Activated CD8-positive, alpha-beta T cell treated with anti-CD3 and anti-CD28 coated beads for 36 hours (primary cell): ENCODE data around the gene BTBD7. TPM values are rescaled to one million over a fixed set of nuclear protein-coding genes. Genes with fewer than 3 reads are reported as not detected.

ENCODE experiments used
- ATAC-seq: fragments of 200-7000 bp; cut with Tn5 transposase; one replicate; pipeline ENCODE4 v1.10.0; 2021; ENCODE audit warnings: mild to moderate bottlenecking, moderate library complexity
- CTCF ChIA-PET: fragments of 350-600 bp; sonication (Branson Sonifier 250); formaldehyde crosslinking; loops from one replicate; lab custom pipeline; 2021; ENCODE audit warnings: antibody characterized with exemption; lab: Charles Lee
- POLR2A ChIA-PET: fragments of 350-600 bp; sonication (Branson Sonifier 250); formaldehyde crosslinking; loops from one replicate; lab custom pipeline; 2021; ENCODE audit warnings: antibody characterized with exemption; lab: Charles Lee
- DNase-seq: peaks from one replicate; pipeline ENCODE4 v3.0.0-alpha.2; 2020
- H3K27ac Mint-ChIP-seq: one replicate; pipeline ENCODE4 v1.8.0; 2021; ENCODE audit warnings: mild to moderate bottlenecking, mixed read lengths
- H3K27me3 Mint-ChIP-seq: one replicate; pipeline ENCODE4 v1.8.0; 2021; ENCODE audit warnings: mixed read lengths
- H3K36me3 Mint-ChIP-seq: one replicate; pipeline ENCODE4 v1.8.0; 2021; ENCODE audit warnings: low read depth, mixed read lengths
- H3K4me1 Mint-ChIP-seq: one replicate; pipeline ENCODE4 v1.8.0; 2021; ENCODE audit warnings: low read depth, mixed read lengths
- H3K4me3 Mint-ChIP-seq: one replicate; pipeline ENCODE4 v1.8.0; 2021; ENCODE audit warnings: mild to moderate bottlenecking, moderate library complexity, mixed read lengths
- H3K9me3 Mint-ChIP-seq: one replicate; pipeline ENCODE4 v1.8.0; 2021; ENCODE audit warnings: mixed read lengths
- intact Hi-C: fragments of 100-400 bp; cut with micrococcal nuclease; formaldehyde crosslinking; loops from one replicate; pipeline ENCODE4 v1.10.0; 2022
- total RNA-seq, 2 experiments: library from RNA; stranded (reverse); gene quantifications; one replicate each; pipeline ENCODE4 v1.2.3, GENCODE V29; 2021
- TF ChIP-seq, protein P1 (sequence below): fragments of 200-600 bp; IDR thresholded peaks from one replicate; pipeline ENCODE4 v1.8.0; 2022; ENCODE audit warnings: antibody characterized with exemption, mild to moderate bottlenecking

The BTBD7 gene
- total RNA-seq, 2 experiments from 2014 or later, result 8.7 to 12.6 TPM

DNA sequence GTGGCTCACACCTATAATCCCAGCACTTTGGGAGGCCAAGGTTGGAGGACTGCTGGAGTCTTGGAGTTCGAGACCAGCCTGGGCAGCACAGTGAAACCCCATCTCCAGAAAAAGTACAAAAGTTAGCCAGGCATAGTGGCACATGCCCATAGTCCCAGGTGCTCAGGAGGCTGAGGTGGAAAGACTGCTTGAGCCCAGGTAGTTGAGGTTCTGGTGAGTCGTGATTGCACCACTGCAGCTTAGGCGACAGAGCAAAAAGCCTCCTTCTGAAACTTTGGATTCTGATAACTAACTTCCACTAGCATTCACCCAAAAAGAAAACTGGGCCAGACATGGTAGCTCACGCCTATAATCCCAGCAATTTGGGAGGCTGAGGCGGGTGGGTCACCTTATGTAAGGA, 6.6 kb downstream of the BTBD7 start:
- intact Hi-C loops, result no loop called here
- Mint-ChIP-seq H3K36me3 (peaks cover 13% of the 10 kb centered on the region), H3K27ac (no peak overlapping the region), H3K4me1 (peaks cover 47% of the 10 kb centered on the region), H3K4me3 (no peak overlapping the region), H3K27me3 (no peaks in the 10 kb centered on the region), H3K9me3 (no peaks in the 10 kb centered on the region)
- DNase-seq (no peak), ATAC-seq (no peak)
- ChIA-PET POLR2A (interaction anchor here (0.6 kb wide), 1 partner anchor 251 kb away, joined by 3 read pairs; no protein-coding TSS in a partner anchor), CTCF (no interaction called here)
- TF ChIP-seq, protein P1, sequence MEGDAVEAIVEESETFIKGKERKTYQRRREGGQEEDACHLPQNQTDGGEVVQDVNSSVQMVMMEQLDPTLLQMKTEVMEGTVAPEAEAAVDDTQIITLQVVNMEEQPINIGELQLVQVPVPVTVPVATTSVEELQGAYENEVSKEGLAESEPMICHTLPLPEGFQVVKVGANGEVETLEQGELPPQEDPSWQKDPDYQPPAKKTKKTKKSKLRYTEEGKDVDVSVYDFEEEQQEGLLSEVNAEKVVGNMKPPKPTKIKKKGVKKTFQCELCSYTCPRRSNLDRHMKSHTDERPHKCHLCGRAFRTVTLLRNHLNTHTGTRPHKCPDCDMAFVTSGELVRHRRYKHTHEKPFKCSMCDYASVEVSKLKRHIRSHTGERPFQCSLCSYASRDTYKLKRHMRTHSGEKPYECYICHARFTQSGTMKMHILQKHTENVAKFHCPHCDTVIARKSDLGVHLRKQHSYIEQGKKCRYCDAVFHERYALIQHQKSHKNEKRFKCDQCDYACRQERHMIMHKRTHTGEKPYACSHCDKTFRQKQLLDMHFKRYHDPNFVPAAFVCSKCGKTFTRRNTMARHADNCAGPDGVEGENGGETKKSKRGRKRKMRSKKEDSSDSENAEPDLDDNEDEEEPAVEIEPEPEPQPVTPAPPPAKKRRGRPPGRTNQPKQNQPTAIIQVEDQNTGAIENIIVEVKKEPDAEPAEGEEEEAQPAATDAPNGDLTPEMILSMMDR, result no peak

DNA sequence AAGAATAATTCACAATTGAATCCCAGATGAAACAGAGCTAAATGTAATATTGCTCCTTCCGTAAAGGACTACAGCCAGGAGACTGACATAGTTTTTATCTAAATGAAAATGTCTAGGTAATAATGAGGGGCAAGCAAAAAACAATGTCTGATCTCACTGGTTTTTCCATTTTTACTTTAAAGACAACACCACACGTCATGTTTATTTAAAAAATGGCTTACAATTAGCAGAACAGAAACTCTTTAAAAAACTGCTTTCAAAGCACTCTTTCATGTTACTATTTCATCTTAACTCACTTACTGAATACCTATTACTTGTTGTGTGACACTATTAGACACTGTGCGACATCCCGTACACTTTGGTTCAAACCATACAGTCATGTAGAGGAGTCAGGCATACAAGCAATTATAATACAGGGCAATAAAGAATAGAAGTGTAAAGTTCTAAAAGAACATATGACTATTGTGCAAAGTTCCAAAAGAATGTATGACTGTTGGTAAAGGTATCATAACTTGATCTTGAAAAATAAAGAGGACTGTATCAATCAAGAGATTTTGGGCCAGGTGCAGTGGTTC, 9.1 kb downstream of the BTBD7 start:
- POLR2A ChIA-PET, result no interaction called here
- CTCF ChIA-PET, result interaction anchor here (1.4 kb wide), 2 partner anchors 8 to 35 kb away, joined by 3 to 4 read pairs; no protein-coding TSS in a partner anchor
- intact Hi-C loops, result no loop called here

DNA sequence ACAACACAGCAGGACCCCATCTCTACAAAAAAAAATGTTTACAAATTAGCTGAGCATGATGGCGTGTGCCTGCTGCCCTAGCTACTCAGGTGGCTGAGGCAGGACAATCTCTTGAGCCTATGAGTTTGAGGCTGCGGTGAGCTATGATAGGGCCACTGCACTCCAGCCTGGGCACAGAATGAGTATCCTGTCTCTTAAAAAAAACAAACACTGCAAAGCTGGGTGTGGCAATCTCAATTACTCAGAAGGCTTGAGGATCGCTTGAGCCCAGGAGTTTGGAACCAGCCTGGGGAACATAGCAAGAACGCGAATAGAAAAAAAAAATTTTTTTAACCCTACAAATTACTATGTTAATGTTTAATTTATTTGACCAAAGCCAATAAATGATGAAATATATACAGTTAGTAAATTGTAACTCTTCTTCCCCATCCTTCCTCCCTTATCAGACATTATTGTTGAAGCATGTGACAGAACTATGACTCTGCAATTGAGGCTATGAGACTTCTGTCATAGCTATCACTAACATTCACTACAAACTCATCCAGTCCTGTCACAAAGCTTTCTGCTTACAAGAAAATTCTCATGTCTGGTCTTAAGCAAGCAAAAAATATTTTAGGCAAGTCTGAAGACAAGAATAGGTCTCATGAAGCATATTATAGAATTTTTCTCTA, 9.8 kb downstream of the BTBD7 start:
- TF ChIP-seq, protein P1, result no peak
- Mint-ChIP-seq H3K9me3 (no peaks in the 10 kb centered on the region), H3K4me1 (peaks cover 42% of the 10 kb centered on the region), H3K36me3 (peaks cover 13% of the 10 kb centered on the region), H3K27me3 (no peaks in the 10 kb centered on the region), H3K27ac (no peak overlapping the region), H3K4me3 (no peak overlapping the region)
- no peak for DNase-seq
- POLR2A ChIA-PET, result no interaction called here
- ATAC-seq, result no peak
- CTCF ChIA-PET, result interaction anchor here (1.4 kb wide), 2 partner anchors 9 to 34 kb away, joined by 3 to 4 read pairs; no protein-coding TSS in a partner anchor
- intact Hi-C loops, result no loop called here

More for the DNA sequence above, 9.1 kb downstream of the BTBD7 start:
- no peak overlapping the region for H3K4me3 Mint-ChIP-seq
- ATAC-seq, result no peak
- H3K4me1 Mint-ChIP-seq, result peaks cover 42% of the 10 kb centered on the region
- no peak overlapping the region for H3K27ac Mint-ChIP-seq
- TF ChIP-seq, protein P1, result no peak
- H3K27me3 Mint-ChIP-seq, result no peaks in the 10 kb centered on the region
- DNase-seq, result no peak
- no peaks in the 10 kb centered on the region for H3K9me3 Mint-ChIP-seq
- peaks cover 13% of the 10 kb centered on the region for H3K36me3 Mint-ChIP-seq

DNA sequence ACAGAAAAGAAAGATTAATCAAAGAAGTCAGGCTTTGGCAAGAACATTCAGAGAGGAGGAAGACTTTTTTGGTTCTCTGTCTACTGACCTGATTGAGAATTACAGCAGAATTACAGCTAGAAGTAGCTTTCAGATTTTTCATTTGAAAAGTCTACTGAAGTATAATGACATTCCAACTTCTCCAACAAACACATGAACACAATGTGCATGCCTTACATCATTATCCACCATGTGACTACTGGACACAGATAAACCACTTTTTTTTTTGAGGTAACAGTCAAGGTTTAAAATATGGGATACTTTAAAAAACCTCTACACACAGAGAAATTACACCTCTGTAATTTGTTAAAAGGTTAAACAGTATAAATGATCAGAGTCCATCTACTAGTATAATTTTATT, 12.3 kb downstream of the BTBD7 start:
- Mint-ChIP-seq H3K27ac (no peak overlapping the region), H3K4me1 (peaks cover 39% of the 10 kb centered on the region)
- POLR2A ChIA-PET, result no interaction called here

More for the DNA sequence above, 12.3 kb downstream of the BTBD7 start:
- H3K4me3 Mint-ChIP-seq, result no peak overlapping the region
- no peak for DNase-seq
- intact Hi-C loops, result no loop called here
- ATAC-seq, result no peak
- CTCF ChIA-PET, result no interaction called here
- H3K36me3 Mint-ChIP-seq, result peaks cover 23% of the 10 kb centered on the region
- no peaks in the 10 kb centered on the region for H3K27me3 Mint-ChIP-seq
- TF ChIP-seq, protein P1, result no peak
- no peaks in the 10 kb centered on the region for H3K9me3 Mint-ChIP-seq
